Fibroblast of mammary gland (primary cell): ENCODE results near the gene GAS2L3.
A peak's percentile ranks its signal among the peaks of the same experiment; 100 is the strongest.

ENCODE experiments used
- DNase-seq: peaks from one replicate; pipeline ENCODE4 v3.0.0-alpha.2; 2010; ENCODE audit warnings: low read depth
- H3K4me3 ChIP-seq: 2 replicates; pipeline ENCODE4 v1.5.1; 2011; ENCODE audit warnings: low read depth, mild to moderate bottlenecking, low read length, moderate library complexity; ENCODE audit not compliant: control insufficient read depth
- TF ChIP-seq, protein P1 (sequence below): conservative IDR thresholded peaks from 2 replicates; pipeline ENCODE4 v1.5.1; 2011; ENCODE audit warnings: low read depth, low read length, inconsistent platforms; ENCODE audit not compliant: control insufficient read depth, insufficient read depth

GAS2L3 gene

DNA sequence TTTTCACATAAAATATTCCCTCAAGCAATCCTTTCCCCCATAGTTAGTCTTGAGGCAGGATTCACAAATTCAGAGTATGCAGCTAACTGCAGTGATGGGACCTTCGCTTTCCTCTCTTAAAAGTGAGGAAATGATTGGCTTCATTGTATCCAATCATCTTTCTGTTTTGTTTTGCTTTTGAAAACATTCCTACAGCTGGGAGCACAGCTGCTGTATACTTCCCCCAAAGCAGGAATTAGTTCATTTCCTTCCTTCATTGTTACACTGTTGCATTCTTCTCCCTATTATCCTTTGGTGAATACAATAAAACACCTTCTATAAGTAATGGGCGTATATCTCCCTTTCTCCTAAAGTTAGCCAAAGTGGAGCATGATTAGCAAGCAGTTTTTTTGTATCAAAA lies 9.4 kb upstream of the GAS2L3 start:
- no peak for DNase-seq
- TF ChIP-seq, protein P1, sequence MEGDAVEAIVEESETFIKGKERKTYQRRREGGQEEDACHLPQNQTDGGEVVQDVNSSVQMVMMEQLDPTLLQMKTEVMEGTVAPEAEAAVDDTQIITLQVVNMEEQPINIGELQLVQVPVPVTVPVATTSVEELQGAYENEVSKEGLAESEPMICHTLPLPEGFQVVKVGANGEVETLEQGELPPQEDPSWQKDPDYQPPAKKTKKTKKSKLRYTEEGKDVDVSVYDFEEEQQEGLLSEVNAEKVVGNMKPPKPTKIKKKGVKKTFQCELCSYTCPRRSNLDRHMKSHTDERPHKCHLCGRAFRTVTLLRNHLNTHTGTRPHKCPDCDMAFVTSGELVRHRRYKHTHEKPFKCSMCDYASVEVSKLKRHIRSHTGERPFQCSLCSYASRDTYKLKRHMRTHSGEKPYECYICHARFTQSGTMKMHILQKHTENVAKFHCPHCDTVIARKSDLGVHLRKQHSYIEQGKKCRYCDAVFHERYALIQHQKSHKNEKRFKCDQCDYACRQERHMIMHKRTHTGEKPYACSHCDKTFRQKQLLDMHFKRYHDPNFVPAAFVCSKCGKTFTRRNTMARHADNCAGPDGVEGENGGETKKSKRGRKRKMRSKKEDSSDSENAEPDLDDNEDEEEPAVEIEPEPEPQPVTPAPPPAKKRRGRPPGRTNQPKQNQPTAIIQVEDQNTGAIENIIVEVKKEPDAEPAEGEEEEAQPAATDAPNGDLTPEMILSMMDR = no peak

DNA sequence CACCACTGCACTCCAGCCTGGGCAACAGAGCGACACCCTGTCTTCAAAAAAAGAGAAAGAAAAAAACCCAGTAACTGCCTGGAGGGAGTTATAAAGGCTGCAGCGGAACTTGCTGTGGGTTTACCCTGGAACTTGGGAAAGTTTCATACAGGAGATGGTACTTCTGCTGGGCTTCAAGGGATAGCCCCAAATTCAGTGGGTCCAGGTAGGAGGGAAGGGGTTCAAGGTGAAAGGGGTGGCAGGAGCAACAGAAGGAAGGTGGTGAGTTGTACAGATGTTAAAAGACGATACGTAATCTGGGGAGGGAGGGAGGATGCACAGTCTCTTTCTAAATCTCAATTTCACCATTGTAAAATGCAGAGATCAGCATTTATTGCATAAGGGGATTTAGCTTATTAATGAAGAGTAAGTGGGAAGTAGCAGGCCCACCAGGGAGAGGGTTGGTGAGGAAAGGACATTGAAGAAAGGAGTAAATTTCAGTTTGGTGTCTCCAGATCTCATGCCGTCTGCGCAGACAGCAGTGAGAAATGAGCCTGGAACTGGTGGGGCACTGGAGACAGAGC lies 8.5 kb upstream of the GAS2L3 start:
- TF ChIP-seq, protein P1 = no peak
- H3K4me3 ChIP-seq = no peak overlapping the region
- no peak for DNase-seq

More for the DNA sequence above, 9.4 kb upstream of the GAS2L3 start:
- no peak overlapping the region for H3K4me3 ChIP-seq

DNA sequence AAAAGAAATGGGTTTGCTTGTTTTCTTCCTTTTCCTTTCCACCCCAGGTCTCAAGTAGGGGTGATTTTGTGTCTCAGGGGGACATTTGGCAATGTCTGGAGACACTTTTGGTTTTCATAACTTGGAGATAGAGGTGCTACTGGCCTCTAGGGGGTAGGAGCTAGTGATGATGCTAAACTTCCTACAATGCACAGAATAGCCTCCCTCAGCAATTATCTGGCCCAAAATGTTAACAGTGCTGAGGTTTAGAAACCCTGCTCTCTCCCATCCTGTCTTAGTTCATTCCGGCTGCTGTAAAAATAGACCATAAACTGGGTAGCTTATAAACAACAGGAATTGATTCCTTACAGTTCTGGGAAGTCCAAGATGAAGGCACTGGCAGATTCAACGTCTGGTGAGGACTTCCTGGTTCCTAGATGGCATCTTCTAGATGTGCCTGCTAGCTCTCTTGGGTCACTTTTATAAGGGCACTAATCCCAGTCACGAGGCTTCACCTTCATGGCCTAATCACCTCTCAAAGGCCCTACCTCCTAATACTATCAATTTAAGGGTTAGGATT lies 7.4 kb upstream of the GAS2L3 start:
- TF ChIP-seq, protein P1 = no peak
- no peak overlapping the region for H3K4me3 ChIP-seq
- DNase-seq = no peak

DNA sequence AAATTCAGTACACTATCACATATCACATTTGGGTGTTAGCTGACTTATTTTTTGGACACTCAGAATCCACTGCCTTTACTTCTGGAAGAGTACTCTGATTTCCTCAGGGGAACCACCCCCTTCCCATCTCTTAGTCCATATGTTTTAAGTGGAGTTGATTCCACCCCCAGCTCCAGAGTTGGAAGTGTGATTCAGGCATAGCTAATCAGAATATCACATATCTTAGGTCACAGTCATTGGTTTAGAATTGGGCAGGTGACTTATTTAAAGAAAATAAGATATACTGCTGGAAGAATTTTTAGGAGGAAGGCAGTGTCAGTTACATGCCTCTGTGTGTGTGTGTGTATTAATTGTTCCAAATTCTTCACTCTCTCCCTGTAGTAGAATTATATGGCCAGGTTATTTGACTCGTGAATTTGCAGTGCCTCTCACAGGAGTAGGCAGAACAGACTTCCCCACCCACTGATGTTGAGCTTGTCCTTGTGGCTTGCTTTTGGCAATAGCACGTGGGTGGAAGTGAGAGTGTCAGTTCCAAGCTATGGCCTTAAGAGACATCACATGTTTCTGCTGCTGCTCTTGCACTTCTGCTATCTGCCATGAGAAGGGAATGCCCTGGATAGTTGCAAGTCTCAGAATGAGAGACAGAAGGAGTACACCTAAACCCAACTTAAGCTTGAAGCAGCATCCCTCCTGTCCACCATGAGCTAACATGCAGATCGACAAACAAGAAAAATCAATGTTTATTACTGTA lies 6.4 kb upstream of the GAS2L3 start:
- DNase-seq = peak; percentile 45
- H3K4me3 ChIP-seq = no peak overlapping the region
- TF ChIP-seq, protein P1 = no peak

DNA sequence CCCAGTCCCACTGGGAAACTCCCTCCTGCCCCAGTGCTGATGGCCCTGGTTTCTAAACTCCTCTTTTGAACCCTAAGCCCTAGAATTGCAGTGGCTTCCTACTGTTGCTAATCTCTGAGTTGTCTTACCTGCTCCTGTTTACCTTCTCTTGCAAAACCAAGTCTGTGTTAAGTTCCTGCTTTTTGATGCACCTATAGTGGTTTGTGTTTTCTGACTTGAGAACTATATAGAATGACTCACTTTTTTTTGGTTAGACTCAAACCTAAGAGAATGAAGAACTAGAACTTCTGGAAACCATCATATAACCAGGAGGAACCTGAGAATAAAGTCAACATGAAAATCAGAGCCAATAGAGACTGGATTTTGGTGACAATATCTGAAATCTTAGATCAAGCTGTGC lies 5.5 kb upstream of the GAS2L3 start:
- H3K4me3 ChIP-seq = no peak overlapping the region
- DNase-seq = no peak
- TF ChIP-seq, protein P1 = no peak

DNA sequence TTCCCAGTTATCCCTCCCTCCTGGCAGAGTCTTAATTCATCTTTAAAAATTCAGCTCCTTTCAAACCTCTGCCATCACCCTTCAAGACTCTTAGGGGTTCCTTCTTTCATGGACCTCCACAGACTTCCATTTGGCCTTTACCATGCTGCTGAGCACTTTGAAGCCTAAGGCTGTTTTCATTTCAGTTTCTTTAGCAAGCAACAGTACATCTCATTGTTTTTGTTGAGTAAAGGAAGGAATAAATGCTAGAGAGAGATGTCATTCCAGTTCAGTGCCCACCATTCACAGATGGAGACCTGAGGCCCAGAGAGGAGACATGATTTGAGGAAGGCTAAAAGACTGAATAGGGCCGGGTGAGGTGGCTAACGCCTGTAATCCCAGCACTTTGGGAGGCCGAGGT lies 1.3 kb upstream of the GAS2L3 start:
- TF ChIP-seq, protein P1 = no peak
- H3K4me3 ChIP-seq = no peak overlapping the region
- DNase-seq = no peak
